ENCODE data around the gene KIF5C.

KIF5C gene

GRCh38 chr2:148907085-148907785, 32.2 kb downstream of the KIF5C start:
- TF ChIP-seq CTCF (IDR thresholded peaks at IDR 0.05; ENCODE audit: insufficient read depth, low read depth, low read length, missing control alignments), result no peak
- DNase-seq (ENCODE audit: low read depth), result no peak

GRCh38 chr2:148909114-148909513, 34.1 kb downstream of the KIF5C start:
- DNase-seq (ENCODE audit: low read depth), result no peak
- no peak for TF ChIP-seq CTCF (IDR thresholded peaks at IDR 0.05; ENCODE audit: insufficient read depth, low read depth, low read length, missing control alignments)
- no peak overlapping the region for H3K4me3 ChIP-seq (ENCODE audit: low read length)

More at GRCh38 chr2:148907085-148907785, 32.2 kb downstream of the KIF5C start:
- no peak overlapping the region for H3K4me3 ChIP-seq (ENCODE audit: low read length)

- H3K4me3 ChIP-seq (ENCODE audit: low read length), result no peak overlapping the region
- no peak for DNase-seq (ENCODE audit: low read depth)
- TF ChIP-seq CTCF (IDR thresholded peaks at IDR 0.05; ENCODE audit: insufficient read depth, low read depth, low read length, missing control alignments), result no peak
These were observed 38.0 kb downstream of the KIF5C start for GRCh38 chr2:148913061-148913460.

GRCh38 chr2:148913492-148913891, 38.5 kb downstream of the KIF5C start:
- no peak for DNase-seq (ENCODE audit: low read depth)
- TF ChIP-seq CTCF (IDR thresholded peaks at IDR 0.05; ENCODE audit: insufficient read depth, low read depth, low read length, missing control alignments), result no peak
- no peak overlapping the region for H3K4me3 ChIP-seq (ENCODE audit: low read length)

GRCh38 chr2:148914463-148914862, 39.4 kb downstream of the KIF5C start:
- no peak for DNase-seq (ENCODE audit: low read depth)
- no peak overlapping the region for H3K4me3 ChIP-seq (ENCODE audit: low read length)
- TF ChIP-seq CTCF (IDR thresholded peaks at IDR 0.05; ENCODE audit: insufficient read depth, low read depth, low read length, missing control alignments), result no peak

GRCh38 chr2:148917431-148917830, 42.4 kb downstream of the KIF5C start:
- DNase-seq (ENCODE audit: low read depth), result no peak
- TF ChIP-seq CTCF (IDR thresholded peaks at IDR 0.05; ENCODE audit: insufficient read depth, low read depth, low read length, missing control alignments), result no peak
- H3K4me3 ChIP-seq (ENCODE audit: low read length), result no peak overlapping the region

GRCh38 chr2:148918554-148918953, 43.5 kb downstream of the KIF5C start:
- no peak overlapping the region for H3K4me3 ChIP-seq (ENCODE audit: low read length)
- no peak for DNase-seq (ENCODE audit: low read depth)
- no peak for TF ChIP-seq CTCF (IDR thresholded peaks at IDR 0.05; ENCODE audit: insufficient read depth, low read depth, low read length, missing control alignments)

All from epithelial cell of esophagus (primary cell).